ENCODE results near the gene LGALS3BP.

The LGALS3BP gene

DNA sequence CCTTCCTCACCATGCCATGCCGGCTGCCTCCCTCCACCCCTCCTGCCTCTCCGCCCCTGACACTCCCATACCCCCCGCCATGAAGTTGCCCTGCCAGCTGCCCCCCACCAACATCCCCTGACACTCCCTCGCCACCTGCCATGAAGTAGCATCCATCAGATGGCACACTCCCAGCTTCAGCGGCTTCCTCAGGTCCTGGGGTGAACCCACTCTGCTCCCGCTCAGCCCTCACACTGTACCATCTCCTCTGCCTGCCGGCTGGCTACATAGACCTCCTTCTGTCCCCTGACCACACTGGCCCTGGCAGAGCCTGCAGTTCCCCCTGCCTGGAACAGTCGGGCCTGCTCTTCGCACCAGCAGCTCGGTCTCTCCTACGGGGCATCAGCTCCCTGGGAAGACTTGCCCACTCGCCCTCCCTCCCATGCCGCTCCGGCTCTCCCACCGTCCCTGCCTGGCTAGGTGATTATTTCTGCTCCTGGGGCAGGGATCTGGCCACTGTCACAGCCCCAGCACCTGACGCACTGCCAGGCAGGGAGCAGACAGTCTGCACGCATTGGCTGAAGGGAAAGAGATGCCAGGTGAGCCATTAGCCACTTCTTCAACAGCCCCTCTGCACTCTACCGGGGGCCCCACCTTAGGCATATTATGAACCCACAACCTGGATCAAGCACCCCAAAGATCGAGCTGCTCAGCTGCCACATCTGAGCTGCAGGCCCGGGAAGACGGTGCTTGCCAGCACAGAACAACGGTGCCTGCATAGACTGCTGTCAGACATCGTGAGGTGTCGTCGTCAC lies 20.9 kb upstream of the LGALS3BP start:
- no peak for DNase-seq (ENCODE audit: low read depth in 2 of 2, low spot score in 1 of 2)

DNA sequence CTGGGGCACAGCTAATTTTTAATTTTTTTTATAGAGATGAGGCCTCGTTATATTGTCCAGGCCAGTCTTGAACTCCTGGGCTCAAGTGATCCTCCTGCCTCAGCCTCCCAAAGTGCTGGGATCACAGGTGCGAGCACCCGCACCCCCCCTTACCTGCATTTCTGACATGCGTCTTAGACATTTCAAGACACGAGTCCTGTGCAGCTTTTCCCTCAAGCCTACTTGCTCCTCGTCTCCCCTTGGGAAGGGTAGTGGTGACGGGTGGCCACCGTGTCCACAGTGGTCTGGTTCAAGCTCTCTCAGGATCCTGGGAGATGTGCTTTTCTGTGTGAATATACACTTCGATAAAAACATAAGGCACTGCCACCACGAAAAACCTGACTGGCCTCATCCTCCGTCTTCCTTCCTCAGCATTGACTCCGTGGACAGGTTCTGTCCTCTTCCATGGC lies 20.2 kb upstream of the LGALS3BP start:
- DNase-seq (ENCODE audit: low read depth in 2 of 2, low spot score in 1 of 2): no peak

DNA sequence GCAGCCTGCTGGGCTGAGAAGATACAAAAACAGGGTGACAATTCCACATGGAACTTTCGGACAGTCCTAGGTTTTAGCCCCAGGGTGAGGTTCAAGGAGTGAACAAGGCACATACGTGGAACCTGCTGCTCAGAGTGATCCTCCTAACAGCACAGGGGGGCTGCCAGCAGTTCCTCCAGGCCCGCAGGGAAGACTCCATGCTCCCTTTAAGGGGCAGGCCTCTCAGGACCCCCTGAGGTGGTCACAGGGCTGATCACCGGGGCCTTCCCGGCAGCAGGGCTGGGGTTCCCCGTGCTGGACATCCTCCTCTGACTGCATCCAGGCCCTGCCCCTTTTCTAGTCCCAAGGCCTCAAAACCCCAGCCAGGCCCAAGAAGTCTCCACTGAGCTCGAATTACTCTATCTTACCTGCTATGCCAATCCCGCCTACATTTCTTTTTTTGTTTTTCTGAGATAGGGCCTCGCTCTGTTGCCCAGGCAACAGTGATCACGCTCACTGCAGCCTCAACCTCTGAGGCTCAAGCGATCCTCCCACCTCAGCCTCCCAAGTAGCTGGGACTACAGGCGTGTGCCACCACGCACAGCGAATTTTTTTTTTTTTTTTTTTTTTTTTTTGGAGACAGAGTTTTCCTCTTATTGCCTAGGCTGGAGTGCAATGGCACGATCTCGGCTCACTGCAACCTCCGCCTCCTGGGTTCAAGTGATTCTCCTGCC lies 19.5 kb upstream of the LGALS3BP start:
- DNase-seq (ENCODE audit: low read depth in 2 of 2, low spot score in 1 of 2): no peak

DNA sequence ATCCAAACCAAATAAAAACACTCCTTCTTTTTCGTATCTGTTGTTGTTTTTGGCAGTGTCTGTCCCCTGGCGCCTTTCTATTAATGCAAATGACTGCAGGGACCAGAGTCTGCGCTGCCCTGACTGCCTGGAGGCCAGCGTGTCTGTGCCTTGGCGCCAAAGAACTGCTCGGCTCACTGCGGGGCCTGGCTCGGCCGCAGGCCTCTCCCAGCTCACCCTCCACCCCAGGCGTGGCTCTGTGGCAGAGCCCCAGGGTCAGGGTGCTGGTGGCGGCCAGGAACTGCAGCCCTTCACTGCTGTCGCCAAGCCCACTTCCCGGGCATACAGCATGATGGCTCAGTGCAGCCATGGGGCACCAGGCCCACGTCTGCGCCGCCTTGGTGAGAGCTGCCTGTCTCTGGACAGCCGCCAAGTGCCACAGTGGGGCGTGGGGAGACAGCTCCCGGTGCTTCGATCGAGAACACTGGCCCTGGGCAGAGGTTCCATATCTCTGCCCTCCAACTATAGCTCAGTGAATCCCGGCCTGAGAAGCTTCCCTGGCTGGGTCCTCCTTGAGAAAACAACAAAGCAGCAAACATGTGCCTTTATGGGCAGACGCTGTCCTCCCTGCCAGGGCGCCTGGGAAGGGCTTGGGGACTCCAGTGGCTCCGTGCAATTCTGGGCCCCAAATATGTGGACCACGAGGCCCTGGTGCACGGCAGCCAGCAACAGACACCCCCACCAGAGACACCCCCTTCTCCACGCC lies 18.8 kb upstream of the LGALS3BP start:
- no peak for DNase-seq (ENCODE audit: low read depth in 2 of 2, low spot score in 1 of 2)

DNA sequence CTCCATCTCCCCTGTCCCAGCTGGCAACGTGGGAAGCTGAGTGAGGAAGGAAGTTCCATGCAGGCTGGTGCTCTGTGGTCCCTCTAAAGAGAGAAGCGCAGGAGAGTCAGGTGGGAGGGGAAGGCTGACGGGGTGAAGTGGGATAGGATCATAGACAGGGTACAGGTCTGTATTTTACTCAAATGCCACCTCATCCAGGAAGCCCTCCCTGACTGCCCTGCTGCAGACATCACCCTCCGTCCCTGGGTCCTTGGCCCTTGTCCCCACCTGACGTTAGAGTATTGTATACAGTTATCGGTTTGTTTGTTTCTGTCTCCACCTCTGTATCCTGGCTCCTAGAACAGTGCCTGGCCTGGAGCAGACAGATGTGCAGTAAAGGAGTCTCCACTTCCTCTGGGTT lies 18.2 kb upstream of the LGALS3BP start:
- DNase-seq (ENCODE audit: low read depth in 2 of 2, low spot score in 1 of 2): no peak

DNA sequence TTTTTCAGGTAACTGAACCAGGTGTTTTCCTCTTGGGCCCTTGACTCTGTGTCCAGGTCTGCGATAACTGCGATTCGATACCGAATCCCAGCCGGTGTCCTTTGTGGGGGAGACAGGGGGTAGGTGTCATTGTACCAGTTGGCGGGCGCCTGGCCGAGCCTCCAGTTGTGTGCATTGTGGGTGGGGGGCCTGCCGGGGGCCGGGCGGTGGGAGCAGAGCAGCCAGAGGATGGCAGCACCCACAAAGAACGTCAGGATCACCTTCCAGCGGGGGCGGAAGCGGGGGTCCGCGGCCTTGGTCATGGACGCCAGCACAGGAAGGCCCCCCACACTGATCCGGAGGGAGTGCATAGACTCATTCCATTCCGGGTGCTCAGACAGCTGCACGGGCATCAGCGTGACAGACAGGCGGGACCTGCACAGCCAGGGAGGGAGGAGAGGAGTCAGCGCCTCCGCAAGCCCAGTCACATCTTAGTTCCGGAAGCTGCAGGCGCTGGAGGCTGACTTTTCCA lies 17.6 kb upstream of the LGALS3BP start:
- DNase-seq (ENCODE audit: low read depth in 2 of 2, low spot score in 1 of 2): no peak

DNA sequence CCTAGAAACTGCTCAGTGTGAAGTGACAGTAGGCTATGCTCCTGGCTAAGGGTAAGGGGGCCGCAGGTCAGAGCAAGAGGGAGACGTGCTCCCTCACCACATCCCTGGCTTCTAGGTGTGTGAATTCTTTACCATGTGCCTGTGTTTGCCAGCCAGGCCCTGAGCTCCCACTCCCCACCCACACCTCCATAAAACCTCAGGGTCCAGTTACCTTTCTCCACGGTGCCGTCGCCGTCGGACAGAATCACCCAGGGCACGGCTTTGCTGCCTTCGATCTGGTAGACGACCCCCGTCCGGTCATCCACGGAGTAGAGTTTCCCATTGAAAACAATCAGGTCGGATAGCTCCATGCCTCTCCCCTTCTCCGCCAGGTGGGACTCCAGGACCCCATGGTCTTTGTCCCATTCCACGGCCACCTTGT lies 17.1 kb upstream of the LGALS3BP start:
- DNase-seq (ENCODE audit: low read depth in 2 of 2, low spot score in 1 of 2): no peak

DNA sequence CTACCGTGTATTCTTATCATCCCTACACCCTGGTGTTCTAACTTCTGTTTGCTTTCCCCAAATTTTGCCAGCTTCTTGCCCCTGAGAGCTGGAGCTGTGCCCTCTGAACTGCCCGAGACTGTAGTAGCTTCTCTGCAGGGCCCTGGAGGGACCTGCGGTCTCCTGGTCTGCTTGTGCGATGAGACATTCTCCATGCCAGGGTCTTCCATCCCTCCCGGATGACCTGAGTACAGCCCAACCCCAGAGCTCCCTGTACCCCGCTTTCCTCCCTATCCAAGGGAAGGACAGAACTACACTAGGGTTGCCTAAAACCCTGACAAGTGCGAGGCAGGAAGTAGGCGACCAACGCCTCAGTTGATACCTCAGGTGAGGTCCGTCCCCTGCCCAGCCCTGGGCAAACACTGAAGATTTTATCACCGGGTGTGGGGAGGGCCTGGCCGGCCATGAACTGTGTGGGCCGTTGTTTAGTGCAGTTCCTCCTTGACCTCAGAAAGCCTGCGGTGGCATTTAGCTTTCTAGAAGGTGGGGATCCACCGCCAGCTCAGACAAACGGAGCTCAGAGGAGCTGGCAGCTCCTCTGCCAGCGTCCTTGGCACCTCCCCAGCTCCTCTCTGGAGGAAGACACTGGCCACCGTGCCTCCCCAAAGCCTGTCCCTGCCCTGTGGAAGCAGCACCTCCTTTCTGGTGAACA lies 16.2 kb upstream of the LGALS3BP start:
- DNase-seq (ENCODE audit: low read depth in 2 of 2, low spot score in 1 of 2): no peak

DNA sequence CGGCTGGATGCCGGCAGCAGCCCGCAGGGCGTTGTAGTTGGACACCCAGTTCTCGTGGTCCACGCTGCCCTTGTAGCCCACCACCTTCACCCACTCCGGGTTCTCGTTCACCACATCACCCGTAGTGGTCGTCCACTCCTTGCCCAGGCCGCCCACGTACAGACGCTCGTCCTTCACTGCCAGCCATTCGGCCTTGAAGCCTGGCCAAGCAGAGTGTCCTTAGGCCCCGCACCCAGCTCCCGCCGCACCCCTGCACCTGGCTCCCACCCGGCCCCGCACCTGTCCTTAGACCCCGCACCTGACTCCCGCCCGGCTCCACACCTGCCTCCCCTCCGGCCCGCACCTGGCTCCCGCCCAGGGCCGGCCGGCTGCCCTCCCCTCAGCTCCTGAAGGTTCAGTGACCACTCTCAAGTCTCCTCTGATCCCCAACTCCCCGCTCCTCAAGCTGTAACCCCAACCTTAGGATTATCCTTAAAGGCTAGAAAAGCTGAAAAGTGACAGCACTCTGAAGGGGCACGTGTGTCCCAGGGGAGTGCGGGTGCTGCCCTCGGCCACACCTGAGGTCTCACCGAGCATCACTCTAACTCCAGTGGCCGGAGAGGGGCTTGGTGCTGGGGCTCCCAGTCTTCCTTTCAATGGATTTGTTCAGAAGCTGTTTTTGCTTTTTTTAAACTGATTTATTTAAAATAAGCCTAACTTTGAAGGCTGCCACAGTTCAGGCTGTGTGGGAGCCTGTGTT lies 15.5 kb upstream of the LGALS3BP start:
- no peak for DNase-seq (ENCODE audit: low read depth in 2 of 2, low spot score in 1 of 2)

DNA sequence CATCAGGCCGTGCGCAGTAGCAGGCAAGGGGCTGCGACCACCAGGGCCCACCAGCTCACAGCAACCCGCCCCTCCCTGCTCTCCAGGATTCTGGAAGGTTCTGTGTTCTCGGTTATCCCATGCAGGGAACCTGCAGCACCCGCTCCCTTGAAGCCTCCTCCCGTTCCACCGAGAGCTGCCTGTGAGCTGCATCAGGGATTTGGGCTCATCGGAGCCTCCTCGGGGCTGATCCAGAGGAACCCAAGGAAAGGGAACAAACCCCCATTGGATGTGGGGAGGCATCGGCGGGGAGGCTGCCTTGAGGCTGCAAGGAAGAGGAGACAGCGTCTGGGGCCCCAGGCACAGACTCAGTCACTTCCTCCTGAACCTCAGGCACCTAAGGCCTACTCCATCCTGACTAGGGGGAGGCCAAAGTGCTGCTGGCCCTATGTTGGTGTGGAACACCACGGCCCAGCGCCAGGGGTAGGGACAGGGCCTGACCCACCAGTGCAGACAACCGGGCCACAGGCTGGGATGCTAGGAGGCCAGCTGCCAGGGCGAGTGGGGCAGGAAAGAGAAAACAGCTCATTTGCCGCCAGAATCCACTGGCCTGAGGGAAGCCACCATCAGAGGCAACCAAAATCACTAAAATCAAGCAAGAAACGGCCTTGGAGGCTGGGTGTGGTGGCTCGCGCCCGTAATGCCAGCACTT lies 14.4 kb upstream of the LGALS3BP start:
- no peak for DNase-seq (ENCODE audit: low read depth in 2 of 2, low spot score in 1 of 2)

DNA sequence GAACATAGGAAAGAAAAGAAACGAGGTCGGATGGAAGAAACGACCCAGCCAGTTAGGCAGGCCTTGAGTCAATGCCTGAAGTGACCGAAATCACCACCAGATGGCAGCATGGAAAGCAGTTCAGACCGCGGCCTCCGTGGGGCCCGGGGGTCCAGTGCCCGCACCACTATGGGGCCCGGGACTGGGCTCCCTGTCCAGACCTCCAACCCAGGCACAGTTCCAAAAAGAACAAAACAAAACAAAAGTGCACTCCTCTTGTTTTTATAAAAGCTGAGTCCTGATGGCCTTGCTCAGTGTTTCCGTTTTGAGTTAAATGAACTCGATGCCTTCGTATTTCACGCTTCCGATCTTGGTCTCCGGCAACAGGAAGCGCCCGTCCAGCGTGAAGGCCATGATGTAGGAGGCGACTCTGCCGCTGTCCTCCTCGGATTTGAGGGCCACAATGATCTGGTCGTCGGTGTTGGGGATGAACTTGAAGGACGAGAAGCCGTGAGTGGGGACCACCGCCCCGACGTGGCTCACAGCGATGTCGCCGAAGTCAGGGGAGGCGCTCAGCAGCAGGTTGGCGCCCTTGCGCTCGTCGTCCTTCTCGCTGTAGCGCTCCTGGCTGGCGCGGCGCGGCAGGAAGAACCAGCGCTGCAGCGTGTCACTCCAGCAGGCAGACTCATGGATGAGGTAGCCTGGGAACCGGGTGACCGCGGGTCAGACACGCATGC lies 13.7 kb upstream of the LGALS3BP start:
- no peak for DNase-seq (ENCODE audit: low read depth in 2 of 2, low spot score in 1 of 2)

DNA sequence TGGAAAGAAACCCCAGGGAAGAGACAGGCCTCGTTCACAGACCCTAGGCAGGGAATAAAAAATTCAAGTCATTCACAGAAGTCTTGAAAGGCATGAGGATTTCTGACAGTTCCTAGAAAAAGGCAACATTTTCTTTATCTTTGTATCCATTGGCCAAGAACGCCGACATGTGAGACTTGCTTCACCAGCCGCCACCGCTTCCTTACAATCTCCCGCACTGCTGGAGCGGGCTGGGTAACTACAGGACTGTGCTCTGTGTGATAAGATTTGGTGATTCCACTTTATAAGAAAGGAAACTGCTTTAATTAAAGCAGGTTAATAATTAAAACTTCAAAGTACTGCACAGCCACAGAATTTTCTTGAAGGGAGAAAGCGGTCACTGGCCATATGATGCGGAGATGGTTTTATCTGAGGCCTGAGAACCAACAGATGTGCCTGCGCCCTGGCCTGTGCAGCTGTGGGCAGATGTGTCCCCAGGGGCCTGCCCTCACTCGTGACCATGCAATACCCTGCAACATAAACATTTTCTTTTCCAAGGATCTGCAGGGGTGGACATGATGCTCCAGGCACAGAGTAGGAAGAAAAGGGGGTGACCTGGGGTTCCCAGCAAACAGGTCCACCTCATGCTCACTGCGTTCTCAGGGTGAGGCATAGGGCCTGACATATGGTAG lies 13.0 kb upstream of the LGALS3BP start:
- DNase-seq (ENCODE audit: low read depth in 2 of 2, low spot score in 1 of 2): no peak

DNA sequence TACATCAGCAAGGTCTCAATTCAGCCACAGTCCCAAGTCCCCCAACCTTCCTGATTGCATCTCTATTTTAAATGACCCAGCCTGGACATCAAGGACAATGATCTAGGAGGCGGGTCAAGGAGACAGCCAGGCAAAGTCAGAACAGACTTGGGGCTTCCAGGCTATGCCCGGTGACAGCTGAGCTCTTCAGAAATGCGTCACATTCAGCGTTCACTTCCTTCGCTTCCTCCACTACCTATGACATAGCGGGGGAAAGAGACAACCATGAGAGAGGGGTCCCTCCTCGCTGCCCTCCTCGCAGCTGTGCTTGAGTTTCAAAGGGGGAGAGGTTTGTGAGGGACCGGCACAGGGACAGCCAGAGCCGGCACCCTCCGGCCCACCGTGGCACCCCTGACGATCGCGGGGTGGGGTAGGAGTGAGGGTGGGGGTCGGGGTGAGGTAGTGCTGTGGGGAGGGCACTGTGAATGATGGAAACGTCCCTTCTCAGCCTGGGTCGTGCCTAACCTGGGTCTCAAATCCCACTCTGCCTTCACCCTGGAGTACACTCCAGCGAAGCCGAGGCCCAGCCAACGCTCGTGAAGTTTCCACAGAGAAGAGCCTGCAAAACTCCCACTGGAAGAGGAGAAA lies 12.3 kb upstream of the LGALS3BP start:
- DNase-seq (ENCODE audit: low read depth in 2 of 2, low spot score in 1 of 2): no peak

DNA sequence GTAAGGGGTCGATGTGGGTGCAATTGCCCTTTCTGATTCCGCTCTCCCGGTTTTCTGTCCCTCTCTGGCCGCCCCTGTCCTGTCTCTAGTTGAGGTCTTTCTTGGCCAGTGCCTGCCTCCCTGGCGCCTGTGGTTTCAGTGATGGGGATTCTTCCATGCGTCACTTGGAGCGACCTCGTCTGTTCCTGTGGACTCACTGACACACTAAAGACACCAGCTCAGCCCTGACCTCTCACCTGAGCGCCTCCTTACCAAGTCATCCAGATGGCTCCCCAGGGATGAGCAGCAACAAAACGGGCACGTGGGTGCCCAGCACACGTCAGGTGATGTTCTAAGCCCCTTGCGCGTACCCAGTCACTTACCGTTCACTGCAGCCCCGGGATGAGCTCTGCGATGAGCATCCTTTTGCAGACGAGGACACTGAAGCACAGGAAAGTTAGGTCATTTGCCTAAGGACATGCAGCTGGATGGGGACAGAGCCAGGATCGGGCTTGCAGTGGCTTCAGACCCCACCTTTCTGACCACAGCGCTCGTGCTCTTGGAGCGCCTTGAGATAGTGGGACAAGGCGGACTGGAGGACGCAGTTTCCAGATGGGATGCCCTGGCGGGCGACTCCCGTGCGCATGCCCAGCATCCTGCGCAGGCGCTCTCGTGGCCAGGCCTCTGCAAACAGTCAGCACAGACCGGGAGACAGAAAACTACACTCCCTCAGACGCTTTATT lies 11.5 kb upstream of the LGALS3BP start:
- no peak for DNase-seq (ENCODE audit: low read depth in 2 of 2, low spot score in 1 of 2)

DNA sequence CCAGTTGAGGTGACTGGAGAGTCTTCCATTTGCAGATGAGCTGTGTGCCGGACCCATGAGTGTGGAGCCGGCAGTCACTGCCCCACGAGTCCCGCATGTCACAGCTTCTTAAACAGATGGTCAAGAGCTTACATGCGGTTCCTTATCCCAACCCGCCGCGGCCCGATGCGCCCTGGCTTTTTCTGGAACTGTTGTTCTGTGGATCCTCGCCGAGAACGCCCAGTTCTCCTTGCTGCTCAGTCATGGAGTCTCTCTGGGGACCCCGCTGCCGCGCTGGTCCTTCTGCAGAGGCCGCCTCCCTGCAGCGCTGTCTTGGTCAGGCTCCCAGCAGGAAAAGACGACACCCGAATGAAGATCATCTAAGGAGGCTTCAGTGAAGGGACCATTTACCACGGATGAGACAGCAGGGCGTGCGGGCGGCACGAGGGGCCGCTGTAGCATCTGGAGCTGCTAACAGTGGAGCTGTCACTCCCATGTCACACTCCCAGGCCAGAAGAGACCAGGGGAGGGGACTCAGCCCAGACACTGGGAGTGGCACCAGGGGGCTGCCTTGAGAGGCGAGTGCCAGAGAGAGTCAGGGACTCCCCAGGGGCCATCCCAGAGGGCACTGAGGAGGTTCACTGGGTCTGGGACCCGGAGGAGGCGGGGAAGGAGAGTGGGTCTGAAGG lies 10.8 kb upstream of the LGALS3BP start:
- DNase-seq (ENCODE audit: low read depth in 2 of 2, low spot score in 1 of 2): no peak

DNA sequence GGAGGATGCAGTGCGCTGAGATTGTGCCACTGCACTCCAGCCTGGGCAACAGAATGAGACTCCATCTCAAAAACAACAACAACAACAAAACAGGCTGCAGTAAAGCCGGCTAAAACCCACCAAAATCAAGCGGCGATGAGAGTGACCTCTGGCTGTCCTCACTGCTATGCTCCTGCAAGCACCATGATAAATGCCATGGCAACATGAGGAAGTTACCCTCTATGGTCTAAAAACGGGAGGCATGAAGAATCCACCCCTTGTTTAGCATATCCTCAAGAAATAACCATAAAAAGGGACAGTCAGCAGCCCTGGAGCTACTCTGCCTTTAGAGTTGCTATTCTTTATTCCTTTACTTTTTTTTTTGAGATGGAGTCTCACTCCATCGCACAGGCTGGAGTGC lies 8.4 kb upstream of the LGALS3BP start:
- DNase-seq (ENCODE audit: low read depth in 2 of 2, low spot score in 1 of 2): no peak
